Measurements from ENCODE around the gene ZC3H12A.

DNA sequence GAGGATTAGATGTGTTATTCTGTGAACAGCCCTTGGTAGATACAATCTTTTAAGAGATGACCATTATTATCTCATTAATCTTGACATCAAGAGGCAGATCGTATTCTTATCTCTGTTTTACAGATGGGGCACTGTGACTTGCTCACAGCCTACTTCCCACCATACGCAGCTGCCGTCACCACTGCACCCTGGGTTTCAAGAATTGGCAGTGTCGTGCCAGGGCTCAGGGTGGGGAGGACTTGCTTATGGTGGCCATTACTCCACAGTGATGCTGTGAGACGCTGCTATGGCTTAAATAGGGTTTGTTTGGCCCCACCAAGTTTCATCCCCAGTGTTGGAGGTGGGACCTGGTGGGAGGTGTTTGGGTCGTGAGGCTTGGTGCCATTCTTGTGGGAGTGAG is 45.4 kb upstream of the ZC3H12A start:
- TF ChIP-seq, protein P1, sequence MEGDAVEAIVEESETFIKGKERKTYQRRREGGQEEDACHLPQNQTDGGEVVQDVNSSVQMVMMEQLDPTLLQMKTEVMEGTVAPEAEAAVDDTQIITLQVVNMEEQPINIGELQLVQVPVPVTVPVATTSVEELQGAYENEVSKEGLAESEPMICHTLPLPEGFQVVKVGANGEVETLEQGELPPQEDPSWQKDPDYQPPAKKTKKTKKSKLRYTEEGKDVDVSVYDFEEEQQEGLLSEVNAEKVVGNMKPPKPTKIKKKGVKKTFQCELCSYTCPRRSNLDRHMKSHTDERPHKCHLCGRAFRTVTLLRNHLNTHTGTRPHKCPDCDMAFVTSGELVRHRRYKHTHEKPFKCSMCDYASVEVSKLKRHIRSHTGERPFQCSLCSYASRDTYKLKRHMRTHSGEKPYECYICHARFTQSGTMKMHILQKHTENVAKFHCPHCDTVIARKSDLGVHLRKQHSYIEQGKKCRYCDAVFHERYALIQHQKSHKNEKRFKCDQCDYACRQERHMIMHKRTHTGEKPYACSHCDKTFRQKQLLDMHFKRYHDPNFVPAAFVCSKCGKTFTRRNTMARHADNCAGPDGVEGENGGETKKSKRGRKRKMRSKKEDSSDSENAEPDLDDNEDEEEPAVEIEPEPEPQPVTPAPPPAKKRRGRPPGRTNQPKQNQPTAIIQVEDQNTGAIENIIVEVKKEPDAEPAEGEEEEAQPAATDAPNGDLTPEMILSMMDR (IDR thresholded peaks at IDR 0.05): no peak
- no peak for TF ChIP-seq POLR2A (IDR thresholded peaks at IDR 0.05)

Data from lower leg skin (tissue), 3 donors.